ENCODE measurements around the gene PPP1R7.
"Not testable (repeated sequence)": the region's sequence is repeated elsewhere in the genome, so short reads cannot be mapped to it uniquely, and the experiment has no call there.

PPP1R7 gene

GRCh38 chr2:241177526-241178334, 27.5 kb downstream of the PPP1R7 start:
- no peak for DNase-seq

- DNase-seq, result no peak
These were observed 28.7 kb downstream of the PPP1R7 start for GRCh38 chr2:241178961-241179360.

GRCh38 chr2:241179899-241180298, 29.6 kb downstream of the PPP1R7 start:
- DNase-seq, result no peak

- no peak for DNase-seq
These were observed 30.2 kb downstream of the PPP1R7 start for GRCh38 chr2:241180495-241180894.

- DNase-seq, result no peak
These were observed 31.9 kb downstream of the PPP1R7 start for GRCh38 chr2:241182126-241182525.

GRCh38 chr2:241182531-241183133, 32.4 kb downstream of the PPP1R7 start:
- no peak for DNase-seq

- DNase-seq, result no peak
These were observed 33.0 kb downstream of the PPP1R7 start for GRCh38 chr2:241183221-241183620.

GRCh38 chr2:241184901-241185300, 34.6 kb downstream of the PPP1R7 start:
- no peak for DNase-seq

GRCh38 chr2:241185961-241186360, 35.7 kb downstream of the PPP1R7 start:
- no peak for DNase-seq

GRCh38 chr2:241187101-241187917, 37.0 kb downstream of the PPP1R7 start:
- no peak for DNase-seq

- DNase-seq, result no peak
These were observed 37.6 kb downstream of the PPP1R7 start for GRCh38 chr2:241187918-241188234.

GRCh38 chr2:241188361-241189092, 38.3 kb downstream of the PPP1R7 start, which contains the start of gene ANO7:
ANO7 (plus strand) TSS chr2:241188677; CDS start chr2:241190064, 1,387 bp downstream.
- DNase-seq, result no peak

GRCh38 chr2:241189093-241189855, 39.0 kb downstream of the PPP1R7 start:
- no peak for DNase-seq

- no peak for DNase-seq
These were observed 39.6 kb downstream of the PPP1R7 start for GRCh38 chr2:241189856-241190201.

- no peak for DNase-seq
These were observed 40.2 kb downstream of the PPP1R7 start for GRCh38 chr2:241190291-241190981.

GRCh38 chr2:241191081-241191480, 40.8 kb downstream of the PPP1R7 start:
- DNase-seq, result no peak

- no peak for DNase-seq
These were observed 43.0 kb downstream of the PPP1R7 start for GRCh38 chr2:241193271-241193670.

GRCh38 chr2:241194811-241195210, 44.5 kb downstream of the PPP1R7 start:
- DNase-seq, result no peak

- no peak for DNase-seq
These were observed 45.4 kb downstream of the PPP1R7 start for GRCh38 chr2:241195506-241196130.

- not testable (repeated sequence) for DNase-seq
These were observed 47.0 kb downstream of the PPP1R7 start for GRCh38 chr2:241197246-241197645.

- no peak for DNase-seq
These were observed 47.7 kb downstream of the PPP1R7 start for GRCh38 chr2:241197947-241198346.
